HuH-7.5 (cell line): Measurements from ENCODE around the gene GPR25.
"Not testable (repeated sequence)": the region's sequence is repeated elsewhere in the genome, so short reads cannot be mapped to it uniquely, and the experiment has no call there.

ENCODE experiments used
- DNase-seq: peaks from one replicate; pipeline ENCODE4 v3.0.0; 2011; ENCODE audit warnings: low spot score

Gene GPR25

GRCh38 chr1:200895443-200895789, 22.6 kb downstream of the GPR25 start:
- no peak for DNase-seq

- DNase-seq = no peak
These were observed 23.2 kb downstream of the GPR25 start for GRCh38 chr1:200895801-200896530.

- DNase-seq = peak; percentile 79
These were observed 23.9 kb downstream of the GPR25 start for GRCh38 chr1:200896531-200897196.

- no peak for DNase-seq
These were observed 24.5 kb downstream of the GPR25 start for GRCh38 chr1:200897259-200897658.

GRCh38 chr1:200899015-200899386, 26.2 kb downstream of the GPR25 start:
- DNase-seq = no peak

- DNase-seq = no peak
These were observed 26.7 kb downstream of the GPR25 start for GRCh38 chr1:200899451-200899915.

DNA sequence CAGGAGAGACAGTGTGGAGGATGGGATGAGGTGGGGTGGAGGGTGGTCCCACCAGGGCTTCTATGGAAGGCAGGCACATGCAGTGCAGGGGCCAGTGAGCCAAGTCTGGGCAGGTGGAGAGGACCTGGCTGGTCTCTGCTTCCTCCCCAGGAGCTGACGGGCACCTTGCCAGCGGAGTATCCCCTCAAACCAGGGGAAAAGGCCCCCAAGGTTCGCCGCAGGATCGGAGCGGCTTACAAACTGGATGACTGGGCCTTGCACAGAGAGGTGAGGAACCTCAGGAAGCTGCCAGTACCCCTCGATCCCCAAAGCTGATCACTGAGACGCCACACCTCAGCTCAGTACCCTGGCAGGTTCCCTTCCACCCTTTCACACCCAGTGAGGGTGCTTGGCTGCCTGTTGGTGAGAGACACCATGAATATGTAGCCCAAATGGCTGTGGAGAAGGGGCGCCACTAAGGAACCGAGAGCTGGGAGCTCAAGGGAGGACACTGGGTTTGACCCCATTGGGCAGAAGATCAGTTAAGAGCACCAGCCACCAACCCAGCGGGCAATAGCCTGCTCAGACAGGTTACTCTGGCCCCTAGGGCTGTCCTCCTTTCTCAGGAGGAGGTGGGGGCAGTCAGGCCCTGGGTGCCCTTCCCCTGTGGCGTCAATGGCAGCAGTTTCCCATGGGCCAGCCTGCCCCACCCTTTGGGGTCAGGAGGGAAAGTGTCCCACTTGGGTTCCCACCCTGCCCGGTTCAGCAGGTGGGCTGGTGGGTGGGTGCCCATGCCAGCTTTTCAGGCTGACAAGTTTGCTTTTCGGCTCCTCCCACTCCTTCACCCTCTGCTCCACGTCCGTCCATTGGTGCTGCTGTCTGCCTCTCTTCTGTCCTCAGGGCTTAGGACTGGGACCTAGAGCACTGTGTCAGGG, 27.4 kb downstream of the GPR25 start:
- DNase-seq = no peak

DNA sequence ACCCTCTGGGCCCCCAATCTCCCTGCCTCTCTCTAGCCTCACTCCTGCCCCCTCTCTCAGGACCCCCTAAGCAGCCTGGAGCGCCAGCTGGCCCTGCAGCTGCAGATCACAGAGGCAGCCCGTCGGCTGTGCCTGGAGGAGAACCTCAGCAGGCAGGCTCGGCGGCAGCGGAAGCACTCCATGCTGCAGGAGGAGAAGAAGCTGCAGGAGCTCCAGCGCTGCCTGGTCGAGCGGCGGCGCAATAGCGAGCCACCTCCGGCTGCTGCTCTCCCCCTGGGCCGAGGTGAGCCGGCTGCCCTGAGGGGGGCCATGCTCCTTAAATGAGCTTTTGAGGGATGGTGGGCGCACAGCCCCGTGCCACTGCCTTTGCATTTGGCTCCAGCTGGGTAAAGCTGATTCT, 28.1 kb downstream of the GPR25 start:
- DNase-seq = no peak

- DNase-seq = no peak
These were observed 28.6 kb downstream of the GPR25 start for GRCh38 chr1:200901350-200901749.

GRCh38 chr1:200901796-200902444, 29.1 kb downstream of the GPR25 start:
- no peak for DNase-seq

- DNase-seq = no peak
These were observed 31.0 kb downstream of the GPR25 start for GRCh38 chr1:200903793-200904192.

DNA sequence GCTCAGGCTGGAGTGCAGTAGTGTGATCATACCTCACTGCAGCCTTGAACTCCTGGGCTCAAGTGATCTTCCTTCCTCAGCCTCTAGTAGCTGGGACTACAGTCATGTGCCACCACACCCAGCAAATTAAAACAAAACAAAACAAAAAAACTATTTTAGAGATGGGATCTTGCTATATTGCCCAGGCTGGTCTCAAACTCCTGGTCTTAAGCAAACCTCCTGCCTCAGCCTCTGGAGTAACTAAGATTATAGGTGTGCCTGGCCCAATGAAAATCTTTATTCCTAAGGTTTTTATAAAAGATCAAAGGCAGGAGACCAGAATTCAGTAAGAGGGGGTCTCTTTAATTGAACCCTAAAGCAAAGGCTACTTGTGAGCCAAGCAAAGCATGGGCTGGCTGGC, 32.0 kb downstream of the GPR25 start:
- no peak for DNase-seq

DNA sequence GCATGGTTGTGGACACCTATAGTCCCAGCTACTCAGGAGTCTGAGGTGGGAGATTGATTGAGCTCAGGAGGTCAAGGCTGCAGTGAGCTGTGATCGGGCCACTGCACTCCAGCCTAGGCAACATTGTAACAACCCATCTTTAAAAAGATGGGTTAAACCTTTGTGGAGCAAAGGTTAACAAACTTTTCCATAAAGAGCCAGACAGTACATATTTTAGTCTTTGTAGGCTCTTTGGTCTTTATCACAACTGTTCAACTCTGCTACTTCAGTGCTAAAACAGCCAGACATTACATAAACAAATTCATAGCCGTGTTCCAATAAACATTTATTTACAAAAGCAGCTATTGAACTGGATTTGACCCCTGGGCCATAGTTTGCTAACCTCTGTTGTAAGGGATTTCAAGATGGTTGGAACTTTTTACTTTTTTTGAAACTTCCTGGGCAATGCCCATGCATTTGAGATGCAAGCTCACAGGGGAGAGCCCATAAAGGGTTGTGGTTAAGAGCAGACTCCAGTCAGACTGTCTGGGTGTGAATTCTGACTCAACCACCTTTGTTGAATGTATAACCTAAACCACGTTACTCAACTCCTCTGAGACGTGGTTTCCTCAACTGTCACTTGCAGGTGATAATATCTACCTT, 32.8 kb downstream of the GPR25 start:
- peak; percentile 39 for DNase-seq

DNA sequence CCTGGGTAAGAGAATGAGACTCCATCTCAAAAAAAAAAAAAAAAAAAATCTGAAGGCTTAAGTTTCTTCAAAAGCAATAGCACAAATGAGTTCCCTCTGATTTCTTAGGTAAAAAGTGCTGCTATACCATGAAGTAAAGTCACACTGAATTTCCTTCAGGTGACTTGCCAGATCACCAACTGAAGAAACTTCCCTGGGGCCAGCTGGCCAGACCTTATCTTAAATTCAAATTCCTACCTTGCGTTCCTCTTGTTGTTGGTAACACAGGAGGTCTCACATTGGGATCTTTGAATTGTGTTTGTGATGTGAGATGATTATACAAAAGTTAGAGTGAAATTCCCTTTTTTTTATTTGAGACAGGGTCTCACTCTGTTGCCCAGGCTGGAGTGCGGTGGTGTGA, 33.7 kb downstream of the GPR25 start:
- no peak for DNase-seq

GRCh38 chr1:200907611-200908097, 34.9 kb downstream of the GPR25 start:
- peak; percentile 57 for DNase-seq

DNA sequence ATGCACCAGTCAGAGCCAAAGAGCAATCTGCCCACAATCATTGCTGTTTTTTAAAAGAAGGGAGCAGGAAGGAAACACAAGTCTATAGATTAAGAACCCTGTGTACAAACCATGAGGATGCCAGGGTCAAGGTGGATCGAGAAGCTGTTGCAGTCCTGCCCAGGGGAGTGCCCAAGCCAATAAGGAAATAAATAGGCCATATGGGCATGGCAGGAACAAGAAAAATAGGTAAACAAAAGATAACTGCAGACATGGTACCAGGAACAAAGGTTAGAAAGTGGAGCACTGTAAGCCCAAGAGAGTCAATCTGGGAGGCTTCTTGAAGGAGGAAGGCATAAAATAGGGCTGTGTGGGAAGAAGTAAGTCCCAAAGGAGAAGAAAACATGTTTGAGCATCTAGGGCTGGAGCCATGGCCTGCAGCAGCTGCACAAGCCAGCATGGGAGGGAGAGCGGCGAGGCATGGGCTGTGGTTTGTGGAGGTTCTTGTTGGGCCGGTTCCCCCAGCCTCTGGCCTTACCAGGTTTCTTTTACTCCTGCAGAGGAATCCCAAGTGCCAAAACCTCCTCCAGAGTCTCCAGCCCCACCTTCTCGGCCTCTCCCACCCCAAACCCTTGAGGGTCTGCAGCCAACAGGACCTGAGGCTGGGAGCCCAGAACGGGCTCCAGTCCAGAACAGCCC, 35.5 kb downstream of the GPR25 start:
- DNase-seq = no peak

DNA sequence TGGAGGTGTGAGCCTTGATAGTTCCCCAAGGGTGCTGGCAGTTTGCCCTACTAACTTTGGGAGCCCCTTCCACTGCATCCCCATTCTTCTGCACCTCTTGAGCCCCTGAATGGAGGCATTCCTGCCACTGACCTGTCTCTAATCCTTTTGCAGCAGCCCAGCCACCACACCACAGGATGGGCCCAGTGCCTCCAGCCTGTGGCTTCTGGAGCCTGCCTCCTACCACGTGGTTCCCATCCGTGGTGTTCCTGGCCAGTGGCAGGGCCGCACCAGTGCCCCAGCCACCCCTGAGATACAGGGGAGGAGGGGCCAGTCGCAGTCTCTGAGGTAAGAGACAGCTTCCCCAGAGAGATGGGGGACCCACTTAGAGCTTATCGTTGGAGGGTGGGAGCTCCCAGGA, 36.3 kb downstream of the GPR25 start:
- DNase-seq = no peak

- DNase-seq = no peak
These were observed 37.0 kb downstream of the GPR25 start for GRCh38 chr1:200909757-200910239.

DNA sequence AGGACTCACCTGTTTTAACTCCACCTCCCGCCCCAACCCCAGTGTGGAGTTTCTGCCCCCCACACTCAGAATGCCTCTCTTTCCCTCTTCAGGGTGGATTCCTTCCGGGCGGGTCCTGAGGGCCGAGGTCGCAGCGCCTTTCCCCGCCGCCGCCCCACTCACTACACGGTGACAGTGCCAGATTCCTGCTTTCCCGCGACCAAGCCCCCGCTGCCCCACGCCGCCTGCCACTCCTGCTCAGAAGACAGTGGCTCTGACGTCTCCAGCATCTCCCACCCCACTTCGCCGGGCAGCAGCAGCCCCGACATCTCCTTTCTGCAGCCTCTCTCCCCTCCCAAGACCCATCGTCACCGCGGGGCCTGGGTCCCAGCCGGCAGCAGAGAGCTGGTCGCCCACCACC, 38.6 kb downstream of the GPR25 start:
- no peak for DNase-seq

GRCh38 chr1:200911936-200912335, 39.2 kb downstream of the GPR25 start:
- DNase-seq = not testable (repeated sequence)
